Natural killer cell (primary cell): Measurements from ENCODE around the gene MYO1D. TPM values are rescaled to one million over a fixed set of nuclear protein-coding genes. Genes with fewer than 3 reads are reported as not detected.

Experiments
- ATAC-seq, 3 donors: fragments of 150-1000 bp in 2 of 3; fragments of 200-7000 bp in 1 of 3; cut with Tn5 transposase; 1 replicate in 1 of 3; 2 replicates in 2 of 3; pipeline ENCODE4 v1.10.0; 2021; ENCODE audit warnings: mild to moderate bottlenecking in 2 of 3, moderate library complexity in 2 of 3
- DNase-seq, 2 donors: peaks; one replicate each; pipeline versions ENCODE4 v3.0.0 to v3.0.0-alpha.2; 2013 to 2021; ENCODE audit warnings: mixed read lengths in 1 of 2
- H3K27ac ChIP-seq: one replicate; pipeline ENCODE4 v1.5.1; 2013; ENCODE audit warnings: mild to moderate bottlenecking, low read length
- H3K27me3 ChIP-seq: one replicate; pipeline ENCODE4 v1.6.1; 2013; ENCODE audit warnings: low read length; ENCODE audit not compliant: control insufficient read depth, insufficient read depth
- H3K36me3 ChIP-seq: one replicate; pipeline ENCODE4 v1.6.1; 2013; ENCODE audit warnings: low read length; ENCODE audit not compliant: control insufficient read depth, insufficient read depth
- H3K4me1 ChIP-seq: one replicate; pipeline ENCODE4 v1.6.1; 2013; ENCODE audit warnings: low read length; ENCODE audit not compliant: control insufficient read depth, insufficient read depth
- H3K4me3 ChIP-seq: one replicate; pipeline ENCODE4 v1.5.1; 2013; ENCODE audit warnings: low read length
- H3K9me3 ChIP-seq: one replicate; pipeline ENCODE4 v1.6.1; 2013; ENCODE audit warnings: low read length; ENCODE audit not compliant: control insufficient read depth, insufficient read depth
- H3K27ac Mint-ChIP-seq, 2 donors: one replicate each; pipeline ENCODE4 v1.8.0; 2022; ENCODE audit warnings: mild to moderate bottlenecking in 2 of 2, mixed read lengths in 2 of 2, moderate library complexity in 1 of 2
- H3K27me3 Mint-ChIP-seq, 2 donors: one replicate each; pipeline ENCODE4 v1.8.0; 2022; ENCODE audit warnings: low read depth in 2 of 2, mixed read lengths in 2 of 2
- H3K36me3 Mint-ChIP-seq: one replicate; pipeline ENCODE4 v1.8.0; 2022; ENCODE audit warnings: mixed read lengths
- H3K4me1 Mint-ChIP-seq, 2 donors: one replicate each; pipeline ENCODE4 v1.8.0; 2022; ENCODE audit warnings: mixed read lengths in 2 of 2
- H3K4me3 Mint-ChIP-seq: one replicate; pipeline ENCODE4 v1.8.0; 2022; ENCODE audit warnings: mild to moderate bottlenecking, moderate library complexity, mixed read lengths
- H3K9me3 Mint-ChIP-seq, 2 donors: one replicate each; pipeline ENCODE4 v1.8.0; 2022; ENCODE audit warnings: mixed read lengths in 2 of 2
- CTCF ChIP-seq: fragments of 200-600 bp; IDR thresholded peaks from one replicate; pipeline ENCODE4 v1.8.0; 2022; ENCODE audit warnings: antibody characterized with exemption
- WGBS: methylation state at CpG from one replicate; pipeline ENCODE4 v1.1.7; 2013; ENCODE audit warnings: missing lambda C conversion rate; ENCODE audit not compliant: insufficient coverage; 5-methylcytosine and 5-hydroxymethylcytosine counted together
- intact Hi-C: fragments of 100-400 bp; cut with micrococcal nuclease; formaldehyde crosslinking; loops from one replicate; pipeline ENCODE4 v1.14.2; 2022
- total RNA-seq, 4 donors: library from RNA; stranded (reverse); fragments of 120-200 nt in 1 of 4; gene quantifications; one replicate each; pipeline versions ENCODE4 v1.2.3 to v1.2.4, GENCODE V29; 2013 to 2022

The MYO1D gene
- total RNA-seq, 3 donors from 2014 or later (not counting 1 experiment from before 2014, with no cell fraction given), result 6.8 to 20.2 (median 10.5) TPM

- no peaks in the 10 kb centered on the region for H3K9me3 Mint-ChIP-seq
- Histone ChIP-seq H3K27me3 (no peaks in the 10 kb centered on the region), H3K36me3 (no peaks in the 10 kb centered on the region), H3K27ac (no peak overlapping the region), H3K9me3 (peaks cover 7% of the 10 kb centered on the region), H3K4me1 (no peaks in the 10 kb centered on the region), H3K4me3 (no peak overlapping the region)
- H3K27ac Mint-ChIP-seq, result no peak overlapping the region
- TF ChIP-seq CTCF, result no peak
- H3K4me3 Mint-ChIP-seq, result no peak overlapping the region
- no CpG with 5 or more reads among the region's 1 CpG for WGBS
- no peaks in the 10 kb centered on the region for H3K4me1 Mint-ChIP-seq
- no peaks in the 10 kb centered on the region for H3K27me3 Mint-ChIP-seq
- ATAC-seq (no peak), DNase-seq (no peak)
- H3K36me3 Mint-ChIP-seq, result no peaks in the 10 kb centered on the region
- intact Hi-C loops, result no loop called here
Observed at GRCh38 chr17:32733401-32733800, 143.5 kb downstream of the MYO1D start.

- no peak overlapping the region for H3K4me3 ChIP-seq
- no peaks in the 10 kb centered on the region for H3K36me3 ChIP-seq
- no peak overlapping the region for H3K27ac Mint-ChIP-seq
- no peaks in the 10 kb centered on the region for H3K4me1 ChIP-seq
- ATAC-seq (no peak), DNase-seq (no peak)
- 78% methylated on average over 6 of the region's 6 CpGs for WGBS
- H3K27ac ChIP-seq, result no peak overlapping the region
- no peaks in the 10 kb centered on the region for H3K4me1 Mint-ChIP-seq
- intact Hi-C loops, result no loop called here
- no peaks in the 10 kb centered on the region for H3K27me3 ChIP-seq
- TF ChIP-seq CTCF, result no peak
- no peak overlapping the region for H3K4me3 Mint-ChIP-seq
- no peaks in the 10 kb centered on the region for H3K9me3 Mint-ChIP-seq
- no peaks in the 10 kb centered on the region for H3K36me3 Mint-ChIP-seq
- peaks cover 7% of the 10 kb centered on the region for H3K9me3 ChIP-seq
- H3K27me3 Mint-ChIP-seq, result no peaks in the 10 kb centered on the region
Observed at GRCh38 chr17:32732900-32733299, 144.0 kb downstream of the MYO1D start.

GRCh38 chr17:32732296-32732642 is 144.7 kb downstream of the MYO1D start:
- H3K27ac ChIP-seq, result no peak overlapping the region
- intact Hi-C loops, result no loop called here

More at GRCh38 chr17:32732296-32732642, 144.7 kb downstream of the MYO1D start:
- H3K27ac Mint-ChIP-seq, result no peak overlapping the region
- no peaks in the 10 kb centered on the region for H3K9me3 Mint-ChIP-seq
- no peaks in the 10 kb centered on the region for H3K36me3 Mint-ChIP-seq
- H3K4me1 ChIP-seq, result no peaks in the 10 kb centered on the region
- DNase-seq (no peak), ATAC-seq (no peak)
- H3K4me3 ChIP-seq, result no peak overlapping the region
- no peak overlapping the region for H3K4me3 Mint-ChIP-seq
- no peaks in the 10 kb centered on the region for H3K4me1 Mint-ChIP-seq
- H3K27me3 Mint-ChIP-seq, result no peaks in the 10 kb centered on the region
- H3K27me3 ChIP-seq, result no peaks in the 10 kb centered on the region
- H3K36me3 ChIP-seq, result no peaks in the 10 kb centered on the region
- TF ChIP-seq CTCF, result no peak
- 91% methylated on average over 2 of the region's 2 CpGs for WGBS
- peaks cover 7% of the 10 kb centered on the region for H3K9me3 ChIP-seq
